H1 (cell line): Measurements from ENCODE around the gene PIP5K1B. TPM values are rescaled to one million over a fixed set of nuclear protein-coding genes. Genes with fewer than 3 reads are reported as not detected.

ENCODE experiments used
- CTCF ChIA-PET: fragments of 300-600 bp; sonication (Branson Sonifier 250); formaldehyde crosslinking; loops from one replicate; lab custom pipeline; 2021; ENCODE audit not compliant: partially characterized antibody; lab: Charles Lee
- POLR2A ChIA-PET: fragments of 300-600 bp; sonication (Branson Sonifier 250); formaldehyde crosslinking; loops from one replicate; lab custom pipeline; 2021; ENCODE audit warnings: inconsistent platforms; ENCODE audit not compliant: partially characterized antibody; lab: Charles Lee
- DNase-seq, 2 experiments: peaks; one replicate each; pipeline versions ENCODE4 v3.0.0 to v3.0.0-alpha.2; 2010 to 2022; ENCODE audit warnings: low spot score in 2 of 2, low read depth in 1 of 2, mixed read lengths in 1 of 2
- FAIRE-seq: peaks from 2 replicates; lab custom pipeline; 2011; peaks lifted over from hg19 to GRCh38; lab: Jason Lieb, UNC
- H2AFZ ChIP-seq: 2 replicates; pipeline ENCODE4 v1.8.1; 2012; ENCODE audit warnings: low read length, inconsistent platforms
- H2AK5ac ChIP-seq: 2 replicates; pipeline ENCODE4 v1.6.1; 2013; ENCODE audit warnings: low read depth, low read length
- H2BK120ac ChIP-seq: replicated peaks from 2 replicates; pipeline ENCODE3; 2013; ENCODE audit warnings: low read depth, low read length, inconsistent platforms
- H2BK12ac ChIP-seq: 2 replicates; pipeline ENCODE4 v1.6.1; 2013; ENCODE audit warnings: low read depth, low read length
- H2BK15ac ChIP-seq: 2 replicates; pipeline ENCODE4 v1.6.1; 2013; ENCODE audit warnings: low read length
- H2BK20ac ChIP-seq: 2 replicates; pipeline ENCODE4 v1.6.1; 2013; ENCODE audit warnings: low read length
- H2BK5ac ChIP-seq: 2 replicates; pipeline ENCODE4 v1.6.1; 2013; ENCODE audit warnings: low read depth, low read length
- H3K14ac ChIP-seq: 2 replicates; pipeline ENCODE4 v1.6.1; 2013; ENCODE audit warnings: inconsistent platforms; ENCODE audit not compliant: insufficient read length
- H3K18ac ChIP-seq: 2 replicates; pipeline ENCODE4 v1.6.1; 2013; ENCODE audit warnings: low read length; ENCODE audit errors: extremely low read depth
- H3K23ac ChIP-seq: 2 replicates; pipeline ENCODE4 v1.6.1; 2013; ENCODE audit warnings: inconsistent platforms; ENCODE audit not compliant: insufficient read length
- H3K23me2 ChIP-seq: 2 replicates; pipeline ENCODE4 v1.6.1; 2013; ENCODE audit warnings: low read depth, low read length
- H3K27ac ChIP-seq: 2 replicates; pipeline ENCODE4 v1.6.1; 2011; ENCODE audit warnings: low read depth, low read length, inconsistent platforms
- H3K27me3 ChIP-seq, 4 experiments: replicated peaks in 1 of 4; 1 replicate in 1 of 4; 2 replicates in 3 of 4; pipeline versions ENCODE4 v1.6.1 to v1.8.1; 2011 to 2013; ENCODE audit warnings: low read length in 3 of 4, mild to moderate bottlenecking in 3 of 4, inconsistent platforms in 2 of 4, mixed read lengths in 2 of 4, moderate library complexity in 1 of 4; ENCODE audit not compliant: control insufficient read depth in 3 of 4, insufficient read depth in 3 of 4; ENCODE audit errors: extremely low read depth in 1 of 4
- H3K36me3 ChIP-seq, 4 experiments: 2 replicates each; pipeline versions ENCODE4 v1.6.1 to v1.8.1; 2011 to 2013; ENCODE audit warnings: mild to moderate bottlenecking in 4 of 4, low read length in 3 of 4, moderate library complexity in 2 of 4, control low read depth in 1 of 4, inconsistent platforms in 1 of 4; ENCODE audit not compliant: insufficient read depth in 4 of 4, control insufficient read depth in 2 of 4
- H3K4ac ChIP-seq: replicated peaks from 2 replicates; pipeline ENCODE3; 2013; ENCODE audit warnings: low read length, low read depth, mixed read lengths, inconsistent platforms; ENCODE audit not compliant: insufficient read length
- H3K4me1 ChIP-seq, 4 experiments: replicated peaks in 1 of 4; 1 replicate in 1 of 4; 2 replicates in 3 of 4; pipeline versions ENCODE4 v1.6.1 to v1.8.1; 2011 to 2013; ENCODE audit warnings: low read length in 3 of 4, inconsistent platforms in 2 of 4, mixed read lengths in 1 of 4; ENCODE audit not compliant: insufficient read depth in 4 of 4, control insufficient read depth in 3 of 4
- H3K4me2 ChIP-seq, 2 experiments: 2 replicates each; pipeline versions ENCODE4 v1.6.1 to v1.8.1; 2011 to 2013; ENCODE audit warnings: low read depth in 2 of 2, low read length in 2 of 2, control low read depth in 1 of 2, inconsistent platforms in 1 of 2, mild to moderate bottlenecking in 1 of 2; ENCODE audit not compliant: insufficient read depth in 1 of 2
- H3K4me3 ChIP-seq, 4 experiments: fragments of 200-600, 300-600 bp in 1 of 4; sonication (generic), shearing (Covaris generic), sonication (Bioruptor Twin) in 1 of 4; 2 replicates each; pipeline versions ENCODE4 v1.5.1 to v1.8.1; 2011 to 2016; ENCODE audit warnings: low read length in 4 of 4, low read depth in 3 of 4, control low read depth in 2 of 4, inconsistent platforms in 2 of 4, mild to moderate bottlenecking in 2 of 4, mixed read lengths in 1 of 4, moderate library complexity in 1 of 4; ENCODE audit not compliant: insufficient read depth in 2 of 4; ENCODE audit errors: extremely low read depth in 1 of 4
- H3K56ac ChIP-seq: replicated peaks from 2 replicates; pipeline ENCODE3; 2013; ENCODE audit warnings: low read depth, mild to moderate bottlenecking, mixed read lengths, low read length, inconsistent platforms; ENCODE audit not compliant: insufficient read length
- H3K79me1 ChIP-seq: 2 replicates; pipeline ENCODE4 v1.6.1; 2013; ENCODE audit warnings: low read depth, low read length, control low read depth
- H3K79me2 ChIP-seq, 2 experiments: 2 replicates each; pipeline versions ENCODE4 v1.6.1 to v1.8.1; 2012 to 2013; ENCODE audit warnings: low read length in 2 of 2, mild to moderate bottlenecking in 2 of 2, inconsistent platforms in 1 of 2; ENCODE audit not compliant: insufficient read depth in 2 of 2, control insufficient read depth in 1 of 2
- H3K9ac ChIP-seq, 4 experiments: replicated peaks in 1 of 4; 1 replicate in 1 of 4; 2 replicates in 3 of 4; pipeline versions ENCODE4 v1.6.1 to v1.8.1; 2011 to 2013; ENCODE audit warnings: low read depth in 3 of 4, low read length in 3 of 4, control low read depth in 2 of 4, mild to moderate bottlenecking in 2 of 4, moderate library complexity in 2 of 4, inconsistent platforms in 1 of 4; ENCODE audit errors: extremely low read depth in 1 of 4
- H3K9me3 ChIP-seq, 2 experiments: 2 replicates each; pipeline versions ENCODE4 v1.6.1 to v1.8.1; 2012 to 2013; ENCODE audit warnings: mild to moderate bottlenecking in 2 of 2, moderate library complexity in 2 of 2, control low read depth in 1 of 2, inconsistent platforms in 1 of 2, low read depth in 1 of 2, low read length in 1 of 2, mixed read lengths in 1 of 2; ENCODE audit not compliant: insufficient read depth in 2 of 2
- H4K20me1 ChIP-seq, 2 experiments: replicated peaks in 1 of 2; 2 replicates each; pipeline versions ENCODE3 to v1.8.1; 2011 to 2013; ENCODE audit warnings: inconsistent platforms in 2 of 2, low read length in 2 of 2, mild to moderate bottlenecking in 1 of 2; ENCODE audit not compliant: insufficient read depth in 2 of 2, control insufficient read depth in 1 of 2
- H4K5ac ChIP-seq: 2 replicates; pipeline ENCODE4 v1.6.1; 2013; ENCODE audit warnings: low read length, low read depth, mixed read lengths, inconsistent platforms; ENCODE audit not compliant: insufficient read length
- H4K8ac ChIP-seq: 2 replicates; pipeline ENCODE4 v1.8.0; 2013; ENCODE audit warnings: mild to moderate bottlenecking, moderate library complexity, low read length, inconsistent platforms; ENCODE audit not compliant: insufficient read depth; ENCODE audit errors: extremely low read depth
- H4K91ac ChIP-seq: replicated peaks from 2 replicates; pipeline ENCODE3; 2013; ENCODE audit warnings: low read length, mixed read lengths, inconsistent platforms; ENCODE audit not compliant: insufficient read length
- E2F6 ChIP-seq: IDR thresholded peaks from 2 replicates; pipeline ENCODE4 v1.6.1; 2012; ENCODE audit warnings: inconsistent platforms
- HDAC2 ChIP-seq, 2 experiments: fragments of 300-600 bp in 1 of 2; sonication (generic) in 1 of 2; IDR thresholded peaks; 2 replicates each; pipeline ENCODE4 v1.6.1; 2011 to 2012; ENCODE audit warnings: low read depth in 2 of 2, low read length in 2 of 2, mild to moderate bottlenecking in 2 of 2, moderate library complexity in 2 of 2, borderline replicate concordance in 1 of 2, inconsistent platforms in 1 of 2
- NRF1 ChIP-seq: IDR thresholded peaks from 2 replicates; pipeline ENCODE4 v1.6.1; 2011; ENCODE audit warnings: mild to moderate bottlenecking, low read depth, low read length, improper control_type of control experiment
- RXRA ChIP-seq: IDR thresholded peaks from 2 replicates; pipeline ENCODE4 v1.6.1; 2011; ENCODE audit warnings: low read depth, mild to moderate bottlenecking, low read length, moderate library complexity; ENCODE audit not compliant: insufficient read depth
- SAP30 ChIP-seq: fragments of 300-600 bp; sonication (generic); IDR thresholded peaks from 2 replicates; pipeline ENCODE4 v1.7.1; 2012; ENCODE audit warnings: low read length, moderate library complexity, mild to moderate bottlenecking, inconsistent platforms; ENCODE audit not compliant: insufficient read depth, insufficient replicate concordance
- WGBS, 2 experiments: shearing (Covaris generic) in 1 of 2; methylation state at CpG; one replicate each; pipeline versions ENCODE4 v1.1.6 to v1.1.7; 2013 to 2015; ENCODE audit warnings: low lambda C conversion rate in 2 of 2, mixed read lengths in 2 of 2, inconsistent platforms in 1 of 2, low coverage in 1 of 2, missing lambda C conversion rate in 1 of 2; ENCODE audit not compliant: insufficient replicate concordance in 2 of 2, insufficient coverage in 1 of 2, insufficient read length in 1 of 2; ENCODE audit errors: extremely low coverage in 1 of 2, missing lambda C conversion rate in 1 of 2; 5-methylcytosine and 5-hydroxymethylcytosine counted together
- polyA plus RNA-seq, 7 experiments: library from polyadenylated mRNA; depleted of rRNA in 3 of 7; stranded (reverse) in 5 of 7; unstranded in 2 of 7; fragments of >200 nt in 5 of 7; fragments of 200-250 nt in 2 of 7; gene quantifications; 1 replicate in 5 of 7; 2 replicates in 1 of 7; 4 replicates in 1 of 7; pipeline versions ENCODE4 v1.2.1 to v1.2.3, GENCODE V29; 2011 to 2013; ENCODE audit warnings: missing spikeins in 2 of 7, mixed read lengths in 2 of 7
- total RNA-seq: library from RNA; stranded (reverse); fragmentation: NEBNext Ultra II Directional; extraction: Animal tissue kit (Norgen Biotek cat#: 25700); gene quantifications from 2 replicates; pipeline ENCODE4 v1.2.1, GENCODE V29; 2021

The PIP5K1B gene
- total and polyA plus RNA-seq, 2 of the 8 experiments (the other 6 are each of a cell fraction or from before 2014, with no cell fraction given) = 4.7 to 7.7 TPM

GRCh38 chr9:68780380-68780712 is 75.3 kb downstream of the PIP5K1B start:
- DNase-seq (no peak), FAIRE-seq (no peak)
- Histone ChIP-seq H3K14ac (no peak overlapping the region), H2BK15ac (no peak overlapping the region), H3K56ac (no peak overlapping the region), H3K27me3 (no peaks in the 10 kb centered on the region), H3K4me1 (peaks cover 0 to 7% (median 3%) of the 10 kb centered on the region in 4 experiments; a peak in 3 of 7 replicates)
- TF ChIP-seq HDAC2 (IDR thresholded peaks at IDR 0.05; ENCODE audit: borderline replicate concordance in 1 of 2, low read depth in 2 of 2, low read length in 2 of 2) (0 out of 4 replicates have a peak, but pooled peaks of 1 of the 2 experiments have one; percentile 69), E2F6 (no peak), SAP30 (peak; percentile 82), RXRA (no peak), NRF1 (no peak)
- TF ChIP-seq, all 59 proteins: peak for 2
- Histone ChIP-seq H3K23me2 (peaks cover 9% of the 10 kb centered on the region), H2BK20ac (no peak overlapping the region; the same call in 1 of the 2 replicates), H3K4me2 (peak overlapping the region; percentile 85 to 90), H3K9me3 (no peaks in the 10 kb centered on the region), H2BK5ac (no peak overlapping the region; the same call in 1 of the 2 replicates), H4K91ac (no peak overlapping the region), H3K4me3 (peak overlapping the region; percentile 70 to 96 (median 82)), H3K9ac (peak overlapping the region in 3 of 4 experiments; percentile 71 to 88 (median 87); a peak in 6 of 7 replicates), H2AFZ (peak overlapping the region; percentile 16; the same call in 1 of the 2 replicates), H4K20me1 (peaks cover 2 to 7% of the 10 kb centered on the region in 2 experiments), H2AK5ac (no peak overlapping the region), H3K23ac (no peak overlapping the region), H3K4ac (no peak overlapping the region), H3K36me3 (no peaks in the 10 kb centered on the region), H4K8ac (no peak overlapping the region), H4K5ac (no peak overlapping the region), H2BK12ac (no peak overlapping the region), H2BK120ac (no peak overlapping the region), H3K27ac (no peak overlapping the region), H3K18ac (no peak overlapping the region), H3K79me1 (peaks cover 4% of the 10 kb centered on the region; the same call in 1 of the 2 replicates), H3K79me2 (peaks cover 0 to 35% of the 10 kb centered on the region in 2 experiments; a peak in 2 of 4 replicates)
- ChIA-PET POLR2A (interaction anchor here (0.8 to 2.0 kb wide), 4 partner anchors 10 to 95 kb away, joined by 3 to 5 read pairs (median 4); no protein-coding TSS in a partner anchor), CTCF (interaction anchor here (0.7 to 1.3 kb wide), 3 partner anchors 10 to 221 kb away, joined by 3 read pairs; no protein-coding TSS in a partner anchor)
- WGBS, 2 experiments = 5% methylated on average over 19 of the region's 19 CpGs; no CpG with 5 or more reads in 1 of the 2 experiments
